SHP77 treated with DMSO at 0.1 percent for 48 hours (cell line): Measurements from ENCODE around the gene RNF135.
A peak's percentile ranks its signal among the peaks of the same experiment; 100 is the strongest.
"Not testable (repeated sequence)": the region's sequence is repeated elsewhere in the genome, so short reads cannot be mapped to it uniquely, and the experiment has no call there.

Experiments used
- DNase-seq: peaks from one replicate; lab custom pipeline; 2025; lab: John Stamatoyannopoulos, UW

Gene RNF135

GRCh38 chr17:30954046-30954830 is 16.6 kb upstream of the RNF135 start:
- DNase-seq = no peak

DNA sequence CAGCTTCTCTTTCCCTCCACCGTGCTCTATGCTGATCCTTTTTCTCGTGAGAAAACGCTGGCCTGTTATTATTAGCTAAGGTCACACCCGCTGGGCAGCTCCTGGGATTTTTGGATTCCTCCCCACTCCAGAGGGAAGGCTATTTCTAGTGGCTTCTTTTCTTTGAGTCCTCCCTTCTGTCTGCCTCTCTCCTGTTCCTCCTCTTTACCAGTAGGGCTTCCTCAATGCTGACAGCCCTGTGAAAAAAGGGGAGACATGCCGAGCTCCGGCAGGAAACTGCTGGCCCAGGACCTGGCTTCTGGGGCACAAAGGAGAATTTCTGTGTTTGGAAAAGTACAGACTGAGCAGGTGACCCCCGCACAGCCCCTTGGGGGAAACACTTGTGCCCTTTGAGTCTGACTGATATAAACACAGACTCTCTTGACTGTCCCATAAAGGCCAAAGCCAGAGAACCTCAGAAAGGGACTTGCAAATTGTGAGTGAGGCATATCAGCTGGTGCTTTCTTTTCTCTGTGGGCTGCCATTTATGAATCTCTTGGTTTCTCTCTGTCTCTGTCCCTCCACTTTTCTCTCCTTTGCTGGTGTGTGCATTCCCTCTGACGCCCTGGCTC is 14.0 kb upstream of the RNF135 start:
- DNase-seq = no peak

DNA sequence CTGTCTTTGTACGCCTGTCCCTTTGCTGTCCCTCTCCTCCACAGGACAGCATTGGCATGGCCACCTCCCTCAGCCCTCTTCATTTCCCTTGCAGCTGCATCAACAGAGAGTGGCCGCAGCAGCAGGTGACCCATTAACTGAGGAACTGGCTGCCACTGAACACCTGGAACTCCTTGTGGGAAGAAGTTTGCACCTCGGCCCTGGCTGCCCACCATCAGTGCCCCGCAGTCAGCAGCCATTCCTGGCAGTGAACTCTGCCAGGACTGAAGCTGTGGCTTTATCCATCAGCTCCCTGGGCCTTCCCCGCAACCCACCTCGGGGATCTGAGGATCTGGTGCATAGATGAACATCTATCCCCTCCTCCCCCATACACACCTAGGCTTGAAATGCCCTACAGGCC is 13.1 kb upstream of the RNF135 start:
- DNase-seq = peak; percentile 43

DNA sequence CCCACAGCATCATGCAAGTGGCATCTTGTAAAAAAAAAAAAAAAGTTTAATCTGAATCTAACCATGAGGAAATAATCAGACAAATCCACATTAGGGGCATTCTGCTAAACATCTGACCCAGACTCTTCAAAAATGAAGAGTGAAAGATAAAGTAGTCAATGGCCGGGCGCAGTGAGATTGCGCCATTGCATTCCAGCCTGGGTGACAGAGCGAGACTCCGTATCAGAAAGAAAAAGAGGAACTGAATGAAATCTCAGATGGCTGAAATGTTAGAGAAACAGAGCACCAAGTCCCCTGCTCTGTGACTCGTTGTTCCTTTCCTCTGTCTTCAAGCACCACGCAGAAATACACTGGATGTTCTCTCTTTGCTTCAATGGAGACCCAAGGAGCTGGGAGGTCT is 12.7 kb upstream of the RNF135 start:
- DNase-seq = no peak

DNA sequence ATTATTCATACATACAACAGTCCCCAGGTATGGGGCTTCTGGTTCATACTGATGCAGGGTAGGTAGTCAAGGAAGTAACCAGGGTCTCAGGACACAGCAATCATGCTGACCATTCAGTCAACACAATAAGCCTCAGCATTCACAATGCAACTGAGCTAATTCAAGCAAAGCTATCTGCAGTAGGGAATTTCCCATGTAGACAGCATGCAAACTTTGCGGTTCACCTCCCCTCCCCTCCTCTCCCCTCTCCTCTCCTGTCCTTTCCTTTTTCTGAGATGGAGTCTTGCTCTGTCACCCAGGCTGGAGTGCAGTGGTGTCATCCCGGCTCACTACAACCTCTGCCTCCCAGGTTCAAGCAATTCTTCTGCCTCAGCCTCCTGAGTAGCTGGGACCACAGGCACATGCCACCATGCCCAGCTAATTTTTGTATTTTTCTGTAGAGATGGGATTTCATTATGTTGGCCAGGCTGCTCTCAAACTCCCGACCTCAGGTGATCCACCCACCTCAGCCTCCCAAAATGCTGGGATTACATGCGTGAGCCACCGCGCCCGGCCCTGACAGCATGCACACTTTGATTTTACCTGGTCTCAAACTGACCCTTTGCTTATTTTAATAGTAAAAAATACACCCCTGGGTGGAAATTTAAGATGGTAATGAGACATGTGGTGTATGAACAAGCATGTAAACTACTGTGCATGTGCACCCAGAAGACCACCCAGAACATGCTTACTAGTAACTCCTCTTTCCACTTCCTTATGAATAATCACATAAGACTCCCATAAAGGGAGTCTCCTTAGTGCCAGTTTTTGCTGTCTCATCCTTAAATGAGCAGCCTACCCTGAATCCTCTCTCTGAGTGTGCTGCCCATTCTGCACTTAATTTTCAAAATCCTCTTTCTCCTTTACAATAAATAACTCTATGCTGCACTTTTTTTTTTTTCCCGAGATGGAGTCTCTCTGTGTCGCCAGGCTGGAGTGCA is 9.3 kb upstream of the RNF135 start:
- no peak for DNase-seq

- DNase-seq = not testable (repeated sequence)
Measured at GRCh38 chr17:30964312-30964711, 6.5 kb upstream of the RNF135 start.

DNA sequence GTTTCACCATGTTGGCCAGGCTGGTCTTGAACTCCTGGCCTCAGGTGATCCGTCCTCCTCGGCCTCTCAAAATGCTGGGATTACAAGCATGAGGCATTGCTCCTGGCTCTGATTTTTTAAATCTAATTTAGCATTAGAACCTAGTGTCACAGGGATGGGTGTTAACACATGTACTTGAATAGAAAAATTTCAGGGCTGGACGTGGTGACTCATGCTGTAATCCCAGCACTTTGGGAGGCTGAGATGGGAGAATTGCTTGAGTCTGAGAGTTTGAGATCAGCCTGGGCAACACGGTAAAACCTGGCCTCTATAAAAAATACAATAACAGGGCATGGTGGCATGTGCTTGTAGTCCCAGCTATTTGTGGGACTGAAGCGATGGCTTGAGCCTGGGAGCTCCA is 6.0 kb upstream of the RNF135 start:
- DNase-seq = no peak

DNA sequence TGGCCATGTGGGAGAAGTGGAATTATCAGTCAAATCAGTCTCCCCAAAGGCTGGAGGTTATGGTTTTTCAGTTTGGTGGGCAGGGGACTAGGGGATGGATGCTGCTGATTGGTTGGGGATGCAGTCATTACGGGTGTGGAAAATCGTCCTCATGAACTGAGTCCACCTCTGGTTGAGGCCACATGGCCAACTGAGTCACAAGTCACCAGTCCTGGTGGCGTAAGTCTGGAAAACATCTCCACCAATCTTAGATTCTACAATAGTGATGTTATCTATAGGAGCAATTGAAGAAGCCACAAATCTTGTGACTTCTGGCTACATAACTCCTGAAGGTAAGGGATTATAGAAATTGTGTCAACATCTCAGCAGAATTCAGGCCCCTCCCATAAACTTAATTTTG is 5.2 kb upstream of the RNF135 start:
- DNase-seq = no peak

GRCh38 chr17:30967911-30968310 is 2.9 kb upstream of the RNF135 start:
- DNase-seq = not testable (repeated sequence)

GRCh38 chr17:30969989-30970830 is 629 bp upstream of the RNF135 start:
- DNase-seq = no peak

- DNase-seq = no peak
Measured at GRCh38 chr17:30975042-30975820, 4.4 kb downstream of the RNF135 start.

DNA sequence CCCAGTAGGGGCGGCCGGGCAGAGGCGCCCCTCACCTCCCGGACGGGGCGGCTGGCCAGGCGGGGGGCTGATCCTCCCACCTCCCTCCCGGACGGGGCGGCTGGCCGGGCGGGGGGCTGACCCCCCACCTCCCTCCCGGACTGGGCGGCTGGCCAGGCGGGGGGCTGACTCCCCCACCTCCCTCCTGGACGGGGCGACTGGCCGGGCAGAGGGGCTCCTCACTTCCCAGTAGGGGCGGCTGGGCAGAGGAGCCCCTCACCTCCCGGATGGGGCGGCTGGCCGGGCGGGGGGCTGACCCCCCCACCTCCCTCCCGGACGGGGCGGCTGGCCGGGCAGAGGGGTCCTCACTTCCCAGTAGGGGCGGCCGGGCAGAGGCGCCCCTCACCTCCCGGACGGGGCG is 9.1 kb downstream of the RNF135 start:
- not testable (repeated sequence) for DNase-seq

GRCh38 chr17:30981531-30982519 is 11.0 kb downstream of the RNF135 start:
- DNase-seq = no peak

DNA sequence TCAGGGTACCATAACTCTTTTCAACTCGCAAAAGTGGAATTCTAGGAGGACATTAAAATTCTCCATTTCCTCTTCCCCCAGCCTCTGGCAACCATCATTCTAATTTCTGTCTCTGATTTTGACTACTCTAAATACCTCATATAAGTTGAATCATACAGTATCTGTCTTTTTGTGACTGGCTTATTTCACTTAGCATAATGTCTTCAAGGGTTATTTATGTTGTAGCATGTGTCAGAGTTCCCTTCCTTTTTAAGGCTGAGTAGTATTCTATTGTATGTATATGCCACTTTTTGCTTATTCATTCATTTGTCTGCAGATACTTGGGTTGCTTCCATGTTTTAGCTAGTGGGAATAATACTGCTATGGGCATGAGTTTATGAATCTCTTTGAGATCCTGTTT is 12.0 kb downstream of the RNF135 start:
- no peak for DNase-seq

GRCh38 chr17:30990458-30990857 is 19.6 kb downstream of the RNF135 start:
- DNase-seq = no peak

- no peak for DNase-seq
Measured at GRCh38 chr17:30992551-30992950, 21.7 kb downstream of the RNF135 start.

DNA sequence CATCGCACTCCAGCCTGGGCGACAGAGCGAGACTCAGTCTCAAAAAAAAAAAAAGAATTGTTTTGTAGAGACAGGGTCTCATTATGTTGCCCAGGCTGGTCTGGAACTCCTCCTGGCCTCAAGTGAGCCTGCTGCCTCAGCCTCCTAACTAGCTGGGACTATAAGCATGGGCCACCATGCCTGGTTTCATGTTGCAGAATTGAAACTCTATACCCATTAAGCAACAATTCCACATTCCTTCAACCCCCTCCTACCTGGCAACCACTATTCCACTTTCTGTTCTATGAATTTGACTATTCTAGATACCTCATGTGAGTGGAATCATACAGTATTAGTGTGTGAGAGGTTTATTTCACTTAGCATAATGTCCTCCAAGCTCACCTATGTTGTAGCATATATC is 24.5 kb downstream of the RNF135 start:
- no peak for DNase-seq

DNA sequence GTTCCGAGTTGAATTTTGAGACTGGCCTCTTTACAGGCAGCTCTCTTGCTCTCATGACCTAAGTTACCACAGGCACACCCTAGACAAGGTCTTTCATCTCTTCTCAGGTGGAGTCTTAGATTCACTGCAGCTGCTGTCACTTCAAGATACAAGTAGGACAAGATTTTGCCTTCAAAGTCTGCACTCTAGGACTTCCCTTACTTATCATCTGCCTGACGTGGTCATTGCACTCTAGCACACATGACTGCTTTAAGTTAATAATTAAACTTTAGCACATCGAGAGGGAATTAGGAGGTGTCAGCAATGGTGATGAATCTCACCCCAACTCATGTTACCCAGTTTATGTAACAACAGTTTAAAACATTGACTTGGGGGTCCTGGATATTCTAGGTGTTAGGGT is 25.6 kb downstream of the RNF135 start:
- no peak for DNase-seq

GRCh38 chr17:30997270-30997669 is 26.4 kb downstream of the RNF135 start:
- no peak for DNase-seq

DNA sequence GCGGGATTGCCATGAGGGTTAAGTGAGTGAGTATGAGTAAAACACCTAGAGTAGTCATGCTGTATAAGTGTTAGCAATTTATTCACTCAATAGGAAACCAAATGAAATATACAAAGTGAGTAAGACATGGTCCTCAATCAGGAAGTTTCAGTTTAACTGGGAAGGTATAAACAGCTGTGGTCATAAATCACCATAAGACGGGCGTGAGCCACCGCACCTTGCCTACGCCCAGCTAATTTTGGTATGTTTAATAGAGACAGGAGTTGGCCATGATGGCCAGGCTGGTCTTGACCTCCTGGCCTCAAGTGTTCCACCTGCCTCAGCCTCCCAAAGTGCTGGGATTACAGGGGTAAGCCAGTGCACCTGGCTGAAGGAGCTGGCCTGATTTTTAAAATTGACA is 27.0 kb downstream of the RNF135 start:
- DNase-seq = no peak
